Left ventricle myocardium inferior (tissue), 1 donor: ENCODE data around the gene FARS2. TPM values are rescaled to one million over a fixed set of nuclear protein-coding genes. Genes with fewer than 3 reads are reported as not detected.
A peak's percentile ranks its signal among the peaks of the same experiment; 100 is the strongest.
"Not testable (repeated sequence)": the region's sequence is repeated elsewhere in the genome, so short reads cannot be mapped to it uniquely, and the experiment has no call there.

Experiments used
- DNase-seq: peaks from one replicate; pipeline ENCODE4 v3.0.0-alpha.2; 2020
- H3K27ac ChIP-seq: fragments of 200-600 bp; replicated peaks from 2 replicates; pipeline ENCODE4 v1.8.0; 2021
- H3K27me3 ChIP-seq: fragments of 200-600 bp; 2 replicates; pipeline ENCODE4 v1.8.0; 2021; ENCODE audit warnings: low read depth
- H3K36me3 ChIP-seq: fragments of 200-600 bp; 2 replicates; pipeline ENCODE4 v1.8.0; 2021
- H3K4me1 ChIP-seq: fragments of 200-600 bp; 2 replicates; pipeline ENCODE4 v1.8.0; 2021
- H3K4me3 ChIP-seq: fragments of 200-600 bp; 2 replicates; pipeline ENCODE4 v1.8.0; 2021; ENCODE audit warnings: mild to moderate bottlenecking, moderate library complexity
- H3K9me3 ChIP-seq: fragments of 200-600 bp; replicated peaks from 2 replicates; pipeline ENCODE4 v1.8.0; 2021
- CTCF ChIP-seq: fragments of 200-600 bp; IDR thresholded peaks from 2 replicates; pipeline ENCODE4 v1.8.0; 2021; ENCODE audit warnings: antibody characterized with exemption, mild to moderate bottlenecking, borderline replicate concordance
- intact Hi-C: fragments of 100-400 bp; cut with micrococcal nuclease; formaldehyde crosslinking; loops from one replicate; pipeline ENCODE4 v1.11.0; 2022
- total RNA-seq: library from RNA; stranded (reverse); fragmentation: NEBNext Ultra II Directional; extraction: Animal tissue kit (Norgen Biotek cat#: 25700); gene quantifications from one replicate; pipeline ENCODE4 v1.2.1, GENCODE V29; 2021
- donor health status: DM: no; HTN: yes; CAD: no; lungs with severe emphysema.

Gene FARS2
- total RNA-seq, 1 donor from 2014 or later = 16.7 TPM

- Histone ChIP-seq H3K27me3 (no peaks in the 10 kb centered on the region), H3K4me1 (peaks cover 5% of the 10 kb centered on the region), H3K36me3 (no peaks in the 10 kb centered on the region), H3K27ac (peak overlapping the region; percentile 88), H3K4me3 (no peak overlapping the region), H3K9me3 (no peaks in the 10 kb centered on the region)
- no peak for TF ChIP-seq CTCF
- intact Hi-C loops = no loop called here
- no peak for DNase-seq
Measured at GRCh38 chr6:5783584-5784089, 522.3 kb downstream of the FARS2 start.

- Histone ChIP-seq H3K4me1 (peaks cover 5% of the 10 kb centered on the region), H3K9me3 (no peaks in the 10 kb centered on the region), H3K36me3 (no peaks in the 10 kb centered on the region), H3K27me3 (no peaks in the 10 kb centered on the region), H3K27ac (no peak overlapping the region), H3K4me3 (no peak overlapping the region)
- DNase-seq = no peak
- TF ChIP-seq CTCF = no peak
- intact Hi-C loops = no loop called here
Measured at GRCh38 chr6:5785249-5785648, 523.9 kb downstream of the FARS2 start.

- H3K4me3 ChIP-seq = no peak overlapping the region
- no peak for TF ChIP-seq CTCF
- no peaks in the 10 kb centered on the region for H3K9me3 ChIP-seq
- no peaks in the 10 kb centered on the region for H3K27me3 ChIP-seq
- intact Hi-C loops = no loop called here
- DNase-seq = no peak
- H3K27ac ChIP-seq = no peak overlapping the region
- H3K4me1 ChIP-seq = peaks cover 5% of the 10 kb centered on the region
- no peaks in the 10 kb centered on the region for H3K36me3 ChIP-seq
Measured at GRCh38 chr6:5786321-5786968, 525.1 kb downstream of the FARS2 start.

- no peak overlapping the region for H3K4me3 ChIP-seq
- peaks cover 5% of the 10 kb centered on the region for H3K4me1 ChIP-seq
- H3K27ac ChIP-seq = no peak overlapping the region
- H3K9me3 ChIP-seq = no peaks in the 10 kb centered on the region
- no peaks in the 10 kb centered on the region for H3K27me3 ChIP-seq
- no peak for DNase-seq
- no peak for TF ChIP-seq CTCF
- intact Hi-C loops = no loop called here
- H3K36me3 ChIP-seq = no peaks in the 10 kb centered on the region
Measured at GRCh38 chr6:5786969-5787720, 525.8 kb downstream of the FARS2 start.

- H3K4me1 ChIP-seq, H3K9me3 ChIP-seq, DNase-seq, H3K36me3 ChIP-seq, H3K27ac ChIP-seq, intact Hi-C loops, H3K27me3 ChIP-seq, H3K4me3 ChIP-seq: not testable (repeated sequence)
Measured at GRCh38 chr6:5789426-5789825, 528.1 kb downstream of the FARS2 start.

- intact Hi-C loops, H3K27ac ChIP-seq, H3K4me3 ChIP-seq, H3K36me3 ChIP-seq, H3K4me1 ChIP-seq, H3K27me3 ChIP-seq, H3K9me3 ChIP-seq, DNase-seq: not testable (repeated sequence)
Measured at GRCh38 chr6:5796555-5796954, 535.2 kb downstream of the FARS2 start.

- intact Hi-C loops, H3K4me3 ChIP-seq, H3K27me3 ChIP-seq, H3K27ac ChIP-seq, H3K4me1 ChIP-seq, DNase-seq, H3K36me3 ChIP-seq: not testable (repeated sequence)
- peaks cover 12% of the 10 kb centered on the region for H3K9me3 ChIP-seq
Measured at GRCh38 chr6:5806406-5806805, 545.1 kb downstream of the FARS2 start.
